ENCODE data around the gene MIF. TPM values are rescaled to one million over a fixed set of nuclear protein-coding genes. Genes with fewer than 3 reads are reported as not detected.

MIF gene
- total RNA-seq, 2 experiments from 2014 or later = 1,202 to 1,440 TPM

DNA sequence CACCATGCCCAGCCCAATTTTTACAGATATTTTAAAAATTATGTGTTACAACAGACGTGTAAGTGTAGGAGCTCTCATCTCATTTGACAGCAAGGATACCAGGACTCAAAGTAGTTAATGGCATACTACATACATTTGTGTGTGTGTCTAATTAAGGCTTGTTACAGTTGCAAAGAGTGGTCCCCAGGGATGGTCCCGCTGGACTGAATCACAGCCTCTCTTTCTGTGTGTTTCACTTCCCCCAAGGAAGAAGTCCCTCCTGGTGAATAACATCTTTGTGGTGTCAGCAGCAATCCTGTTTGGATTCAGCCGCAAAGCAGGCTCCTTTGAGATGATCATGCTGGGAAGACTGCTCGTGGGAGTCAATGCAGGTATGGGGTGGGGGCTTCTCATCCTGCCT lies 19.3 kb upstream of the MIF start:
- peaks cover 10% of the 10 kb centered on the region for H3K4me1 ChIP-seq (ENCODE audit: insufficient read depth, low read length, poor library complexity, severe bottlenecking)
- BruUV-seq (replicated peaks) = no TSS peak
- no peak overlapping the region for H3K4me3 ChIP-seq (ENCODE audit: low read depth, low read length, poor library complexity, severe bottlenecking)
- H2AFZ ChIP-seq (ENCODE audit: low read length) = no peak overlapping the region
- TF ChIP-seq EZH2phosphoT487 (IDR thresholded peaks at IDR 0.05; ENCODE audit: borderline replicate concordance, low read depth, low read length) = no peak
- TF ChIP-seq, protein P1, sequence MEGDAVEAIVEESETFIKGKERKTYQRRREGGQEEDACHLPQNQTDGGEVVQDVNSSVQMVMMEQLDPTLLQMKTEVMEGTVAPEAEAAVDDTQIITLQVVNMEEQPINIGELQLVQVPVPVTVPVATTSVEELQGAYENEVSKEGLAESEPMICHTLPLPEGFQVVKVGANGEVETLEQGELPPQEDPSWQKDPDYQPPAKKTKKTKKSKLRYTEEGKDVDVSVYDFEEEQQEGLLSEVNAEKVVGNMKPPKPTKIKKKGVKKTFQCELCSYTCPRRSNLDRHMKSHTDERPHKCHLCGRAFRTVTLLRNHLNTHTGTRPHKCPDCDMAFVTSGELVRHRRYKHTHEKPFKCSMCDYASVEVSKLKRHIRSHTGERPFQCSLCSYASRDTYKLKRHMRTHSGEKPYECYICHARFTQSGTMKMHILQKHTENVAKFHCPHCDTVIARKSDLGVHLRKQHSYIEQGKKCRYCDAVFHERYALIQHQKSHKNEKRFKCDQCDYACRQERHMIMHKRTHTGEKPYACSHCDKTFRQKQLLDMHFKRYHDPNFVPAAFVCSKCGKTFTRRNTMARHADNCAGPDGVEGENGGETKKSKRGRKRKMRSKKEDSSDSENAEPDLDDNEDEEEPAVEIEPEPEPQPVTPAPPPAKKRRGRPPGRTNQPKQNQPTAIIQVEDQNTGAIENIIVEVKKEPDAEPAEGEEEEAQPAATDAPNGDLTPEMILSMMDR (conservative IDR thresholded peaks at IDR 0.05; ENCODE audit: low read length) = no peak
- H3K9me3 ChIP-seq (ENCODE audit: low read length) = no peaks in the 10 kb centered on the region
- ChIA-PET CTCF (ENCODE audit: unreplicated experiment) (no interaction called here), POLR2A (interaction anchor here (1.0 kb wide), 1 partner anchor 9 kb away, joined by 3 read pairs; no protein-coding TSS in a partner anchor)
- H3K4me2 ChIP-seq (ENCODE audit: low read length) = no peak overlapping the region
- H3K36me3 ChIP-seq (ENCODE audit: insufficient read depth, low read length) = peaks cover 42% of the 10 kb centered on the region
- intact Hi-C loops (cut with micrococcal nuclease; ENCODE audit: unreplicated experiment) = no loop called here
- H3K9me2 ChIP-seq (ENCODE audit: insufficient read depth, low read length) = no peaks in the 10 kb centered on the region
- no peaks in the 10 kb centered on the region for H4K20me1 ChIP-seq (ENCODE audit: insufficient read depth, low read length)
- no peaks in the 10 kb centered on the region for H3K79me2 ChIP-seq (ENCODE audit: insufficient read depth, low read depth, low read length)
- H3K27ac ChIP-seq (ENCODE audit: low read depth, low read length, poor library complexity, severe bottlenecking) = no peak overlapping the region
- no peak for DNase-seq (ENCODE audit: low spot score)

DNA sequence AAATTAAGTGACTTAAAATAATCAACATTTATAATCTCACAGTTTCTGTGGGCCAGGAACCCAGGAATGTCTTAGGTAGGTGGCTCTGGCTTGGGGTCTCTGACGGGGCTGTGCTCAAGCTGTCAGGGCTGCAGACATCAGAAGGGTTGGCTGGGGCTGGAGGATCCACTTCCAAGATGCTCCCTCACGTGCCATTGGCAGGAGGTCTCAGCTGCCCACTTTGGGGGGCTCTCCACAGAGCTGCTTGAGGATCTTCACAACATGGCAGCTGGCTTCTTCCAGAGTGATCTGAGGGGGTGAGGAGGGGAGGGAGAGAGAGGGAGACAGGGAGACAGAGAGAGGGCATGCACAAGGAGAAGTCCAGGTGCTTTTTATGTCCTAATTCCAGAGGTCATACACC lies 18.4 kb upstream of the MIF start:
- Histone ChIP-seq H3K4me2 (ENCODE audit: low read length) (no peak overlapping the region), H2AFZ (ENCODE audit: low read length) (no peak overlapping the region)

DNA sequence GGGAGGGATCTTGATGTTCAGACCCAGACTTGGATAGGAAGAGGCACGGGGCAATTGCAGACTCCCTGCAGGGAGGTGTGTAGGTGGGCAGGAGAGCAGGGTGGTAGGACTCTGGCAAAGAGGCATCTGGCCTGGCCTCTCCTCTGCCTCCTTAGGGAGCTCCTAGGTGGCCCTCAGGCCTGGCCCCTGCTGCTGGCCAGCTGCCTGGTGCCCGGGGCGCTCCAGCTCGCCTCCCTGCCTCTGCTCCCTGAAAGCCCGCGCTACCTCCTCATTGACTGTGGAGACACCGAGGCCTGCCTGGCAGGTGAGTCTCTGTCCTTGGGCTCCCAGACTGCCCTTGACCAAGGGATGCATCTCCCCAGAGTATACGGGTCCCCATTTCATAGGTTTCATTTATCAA lies 16.6 kb upstream of the MIF start:
- POLR2A ChIA-PET = no interaction called here
- no peak overlapping the region for H3K4me2 ChIP-seq (ENCODE audit: low read length)
- H3K9me3 ChIP-seq (ENCODE audit: low read length) = no peaks in the 10 kb centered on the region
- H3K79me2 ChIP-seq (ENCODE audit: insufficient read depth, low read depth, low read length) = no peaks in the 10 kb centered on the region
- H4K20me1 ChIP-seq (ENCODE audit: insufficient read depth, low read length) = no peaks in the 10 kb centered on the region
- no peak overlapping the region for H2AFZ ChIP-seq (ENCODE audit: low read length)
- TF ChIP-seq EZH2phosphoT487 (IDR thresholded peaks at IDR 0.05; ENCODE audit: borderline replicate concordance, low read depth, low read length) = no peak
- TF ChIP-seq, protein P1 (conservative IDR thresholded peaks at IDR 0.05; ENCODE audit: low read length) = no peak
- intact Hi-C loops (cut with micrococcal nuclease; ENCODE audit: unreplicated experiment) = no loop called here
- no peaks in the 10 kb centered on the region for H3K9me2 ChIP-seq (ENCODE audit: insufficient read depth, low read length)
- DNase-seq (ENCODE audit: low spot score) = no peak
- no TSS peak for BruUV-seq (replicated peaks)
- no peak overlapping the region for H3K27ac ChIP-seq (ENCODE audit: low read depth, low read length, poor library complexity, severe bottlenecking)
- H3K4me3 ChIP-seq (ENCODE audit: low read depth, low read length, poor library complexity, severe bottlenecking) = no peak overlapping the region
- CTCF ChIA-PET (ENCODE audit: unreplicated experiment) = no interaction called here
- peaks cover 36% of the 10 kb centered on the region; the same call in 1 of the 2 replicates for H3K36me3 ChIP-seq (ENCODE audit: insufficient read depth, low read length)
- H3K4me1 ChIP-seq (ENCODE audit: insufficient read depth, low read length, poor library complexity, severe bottlenecking) = peaks cover 10% of the 10 kb centered on the region

More for the DNA sequence above, 18.4 kb upstream of the MIF start:
- ChIA-PET CTCF (ENCODE audit: unreplicated experiment) (no interaction called here), POLR2A (interaction anchor here (1.0 kb wide), 1 partner anchor 10 kb away, joined by 3 read pairs; no protein-coding TSS in a partner anchor)
- Histone ChIP-seq H3K9me2 (ENCODE audit: insufficient read depth, low read length) (no peaks in the 10 kb centered on the region), H3K4me1 (ENCODE audit: insufficient read depth, low read length, poor library complexity, severe bottlenecking) (peaks cover 10% of the 10 kb centered on the region), H4K20me1 (ENCODE audit: insufficient read depth, low read length) (no peaks in the 10 kb centered on the region), H3K27ac (ENCODE audit: low read depth, low read length, poor library complexity, severe bottlenecking) (no peak overlapping the region), H3K9me3 (ENCODE audit: low read length) (no peaks in the 10 kb centered on the region), H3K79me2 (ENCODE audit: insufficient read depth, low read depth, low read length) (no peaks in the 10 kb centered on the region), H3K4me3 (ENCODE audit: low read depth, low read length, poor library complexity, severe bottlenecking) (no peak overlapping the region), H3K36me3 (ENCODE audit: insufficient read depth, low read length) (peaks cover 36% of the 10 kb centered on the region; the same call in 1 of the 2 replicates)
- no peak for TF ChIP-seq EZH2phosphoT487 (IDR thresholded peaks at IDR 0.05; ENCODE audit: borderline replicate concordance, low read depth, low read length)
- TF ChIP-seq, protein P1 (conservative IDR thresholded peaks at IDR 0.05; ENCODE audit: low read length) = no peak
- intact Hi-C loops (cut with micrococcal nuclease; ENCODE audit: unreplicated experiment) = no loop called here
- no TSS peak for BruUV-seq (replicated peaks)
- no peak for DNase-seq (ENCODE audit: low spot score)

Measured in OCI-LY7 (cell line).